Caco-2 (cell line): ENCODE data around the gene PCDH18. TPM values are rescaled to one million over a fixed set of nuclear protein-coding genes. Genes with fewer than 3 reads are reported as not detected.

Experiments
- BruUV-seq: library from RNA; stranded (reverse); fragments of 400-500 nt; replicated peaks from 2 replicates; lab custom pipeline; 2021; lab: Mats Ljungman, UMichigan
- CTCF ChIA-PET: fragments of 300-600 bp; sonication (Branson Sonifier 250); formaldehyde crosslinking; loops from one replicate; lab custom pipeline; 2022; ENCODE audit warnings: antibody characterized with exemption; lab: Charles Lee
- POLR2A ChIA-PET: fragments of 300-600 bp; sonication (Branson Sonifier 250); formaldehyde crosslinking; loops from one replicate; lab custom pipeline; 2022; ENCODE audit warnings: antibody characterized with exemption; lab: Charles Lee
- DNase-seq, 2 experiments: peaks; one replicate each; pipeline versions ENCODE4 v3.0.0 to v3.0.0-alpha.2; 2020 to 2022
- H3K27me3 ChIP-seq: replicated peaks from 2 replicates; pipeline ENCODE4 v1.6.0; 2011; ENCODE audit warnings: low read length; ENCODE audit not compliant: control insufficient read depth, insufficient read depth
- H3K36me3 ChIP-seq: 2 replicates; pipeline ENCODE4 v1.5.1; 2011; ENCODE audit warnings: low read length; ENCODE audit not compliant: control insufficient read depth, insufficient read depth
- H3K4me1 ChIP-seq: fragments of 250-450 bp; sonication (Bioruptor Pico); 2 replicates; pipeline ENCODE4 v1.5.1; 2020; ENCODE audit warnings: mild to moderate bottlenecking
- H3K4me3 ChIP-seq: 2 replicates; pipeline ENCODE4 v1.5.1; 2011; ENCODE audit warnings: low read depth, mild to moderate bottlenecking, control low read depth, low read length
- H3K9me3 ChIP-seq: fragments of 250-450 bp; sonication (Bioruptor Pico); 2 replicates; pipeline ENCODE4 v1.5.1; 2020; ENCODE audit warnings: mild to moderate bottlenecking, moderate library complexity
- H3K27ac Mint-ChIP-seq: one replicate; pipeline ENCODE4 v1.8.0; 2022; ENCODE audit warnings: mixed read lengths; ENCODE audit not compliant: unreplicated experiment
- H3K27me3 Mint-ChIP-seq: one replicate; pipeline ENCODE4 v1.8.0; 2022; ENCODE audit warnings: mixed read lengths; ENCODE audit not compliant: insufficient read depth, unreplicated experiment
- H3K36me3 Mint-ChIP-seq: one replicate; pipeline ENCODE4 v1.8.0; 2022; ENCODE audit warnings: mild to moderate bottlenecking, mixed read lengths; ENCODE audit not compliant: insufficient read depth, unreplicated experiment
- H3K4me1 Mint-ChIP-seq: one replicate; pipeline ENCODE4 v1.8.0; 2022; ENCODE audit warnings: low read depth, mixed read lengths; ENCODE audit not compliant: unreplicated experiment
- H3K4me3 Mint-ChIP-seq: one replicate; pipeline ENCODE4 v1.8.0; 2022; ENCODE audit warnings: mild to moderate bottlenecking, moderate library complexity, mixed read lengths; ENCODE audit not compliant: unreplicated experiment
- H3K9me3 Mint-ChIP-seq: one replicate; pipeline ENCODE4 v1.8.0; 2022; ENCODE audit warnings: mixed read lengths; ENCODE audit not compliant: unreplicated experiment
- intact Hi-C: fragments of 100-400 bp; cut with micrococcal nuclease; formaldehyde crosslinking; loops from one replicate; pipeline ENCODE4 v1.10.0; 2022; ENCODE audit not compliant: unreplicated experiment
- total RNA-seq: library from RNA; stranded (reverse); gene quantifications from 2 replicates; pipeline ENCODE4 v1.2.3, GENCODE V29; 2022
- TF ChIP-seq, protein P1 (sequence below), 2 experiments: fragments of 200-600 bp in 1 of 2; IDR thresholded peaks; 1 replicate in 1 of 2; 2 replicates in 1 of 2; pipeline versions ENCODE4 v1.5.1 to v1.8.0; 2011 to 2022; ENCODE audit warnings: antibody characterized with exemption in 1 of 2, control low read depth in 1 of 2, inconsistent platforms in 1 of 2, low read depth in 1 of 2, low read length in 1 of 2, mild to moderate bottlenecking in 1 of 2, moderate library complexity in 1 of 2; ENCODE audit not compliant: insufficient read depth in 1 of 2, severe bottlenecking in 1 of 2, unreplicated experiment in 1 of 2

The PCDH18 gene
- total RNA-seq, 1 experiment from 2014 or later: 0.29 TPM

DNA sequence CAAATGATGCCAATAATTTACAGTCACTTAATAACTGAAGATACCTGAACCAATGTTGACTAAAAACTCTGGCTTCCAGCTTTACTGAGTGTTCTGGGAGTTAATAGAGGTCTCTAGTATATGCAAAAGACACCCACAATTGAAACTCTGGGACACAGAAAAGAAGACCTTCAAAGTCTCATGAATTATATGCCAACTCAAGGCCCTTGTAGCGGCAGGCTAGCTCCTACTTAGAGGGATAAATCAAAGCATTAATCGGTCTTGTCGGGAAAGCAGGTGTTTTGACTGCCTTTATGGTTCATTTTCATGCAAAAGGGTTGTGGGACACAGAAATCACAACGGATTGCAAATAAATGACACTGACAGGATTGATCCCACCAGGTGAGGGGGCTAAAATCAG is 55.9 kb downstream of the PCDH18 start:
- intact Hi-C loops: no loop called here
- H3K4me1 Mint-ChIP-seq: no peaks in the 10 kb centered on the region
- BruUV-seq: no TSS peak
- ChIA-PET CTCF (no interaction called here), POLR2A (no interaction called here)
- DNase-seq: no peak
- no peaks in the 10 kb centered on the region for H3K36me3 Mint-ChIP-seq
- H3K4me3 Mint-ChIP-seq: no peak overlapping the region
- TF ChIP-seq, protein P1, sequence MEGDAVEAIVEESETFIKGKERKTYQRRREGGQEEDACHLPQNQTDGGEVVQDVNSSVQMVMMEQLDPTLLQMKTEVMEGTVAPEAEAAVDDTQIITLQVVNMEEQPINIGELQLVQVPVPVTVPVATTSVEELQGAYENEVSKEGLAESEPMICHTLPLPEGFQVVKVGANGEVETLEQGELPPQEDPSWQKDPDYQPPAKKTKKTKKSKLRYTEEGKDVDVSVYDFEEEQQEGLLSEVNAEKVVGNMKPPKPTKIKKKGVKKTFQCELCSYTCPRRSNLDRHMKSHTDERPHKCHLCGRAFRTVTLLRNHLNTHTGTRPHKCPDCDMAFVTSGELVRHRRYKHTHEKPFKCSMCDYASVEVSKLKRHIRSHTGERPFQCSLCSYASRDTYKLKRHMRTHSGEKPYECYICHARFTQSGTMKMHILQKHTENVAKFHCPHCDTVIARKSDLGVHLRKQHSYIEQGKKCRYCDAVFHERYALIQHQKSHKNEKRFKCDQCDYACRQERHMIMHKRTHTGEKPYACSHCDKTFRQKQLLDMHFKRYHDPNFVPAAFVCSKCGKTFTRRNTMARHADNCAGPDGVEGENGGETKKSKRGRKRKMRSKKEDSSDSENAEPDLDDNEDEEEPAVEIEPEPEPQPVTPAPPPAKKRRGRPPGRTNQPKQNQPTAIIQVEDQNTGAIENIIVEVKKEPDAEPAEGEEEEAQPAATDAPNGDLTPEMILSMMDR (IDR thresholded peaks at IDR 0.05; ENCODE audit: insufficient read depth in 1 of 2, low read depth in 1 of 2, low read length in 1 of 2, severe bottlenecking in 1 of 2, unreplicated experiment in 1 of 2): no peak
- Histone ChIP-seq H3K4me3 (no peak overlapping the region), H3K4me1 (no peaks in the 10 kb centered on the region), H3K9me3 (no peaks in the 10 kb centered on the region), H3K27me3 (no peaks in the 10 kb centered on the region), H3K36me3 (no peaks in the 10 kb centered on the region)
- H3K27ac Mint-ChIP-seq: no peak overlapping the region
- H3K27me3 Mint-ChIP-seq: no peaks in the 10 kb centered on the region
- peaks cover 10% of the 10 kb centered on the region for H3K9me3 Mint-ChIP-seq

DNA sequence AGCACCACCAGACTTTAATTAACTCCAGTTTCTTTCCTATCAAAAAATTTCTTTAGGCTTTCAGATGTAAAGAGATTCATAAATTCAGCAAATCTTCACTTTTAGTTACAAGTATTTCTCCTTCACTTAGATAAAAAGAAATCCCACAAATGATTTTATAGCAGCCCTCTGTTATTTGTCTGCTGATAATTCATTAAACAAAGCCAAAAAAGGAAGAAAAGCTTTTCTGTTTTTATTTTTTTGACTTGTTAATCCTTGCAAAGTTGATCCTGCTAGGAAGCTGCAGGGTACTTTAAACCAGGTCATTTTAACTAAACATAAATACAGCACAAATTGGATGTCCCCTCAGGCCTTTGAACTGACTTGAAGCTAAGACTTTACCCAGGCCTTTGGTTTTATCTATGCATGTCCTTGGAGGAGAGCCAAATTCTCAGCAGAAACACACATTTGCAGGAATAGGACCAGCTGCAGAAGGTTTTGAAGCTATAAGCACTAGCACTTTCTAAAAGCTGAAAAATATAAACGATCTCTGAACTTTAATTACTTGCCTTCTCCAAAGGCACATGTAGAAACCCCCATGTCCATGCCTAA is 57.5 kb downstream of the PCDH18 start:
- Mint-ChIP-seq H3K36me3 (no peaks in the 10 kb centered on the region), H3K4me3 (no peak overlapping the region), H3K4me1 (no peaks in the 10 kb centered on the region), H3K27me3 (no peaks in the 10 kb centered on the region), H3K27ac (no peak overlapping the region), H3K9me3 (peaks cover 10% of the 10 kb centered on the region)
- H3K4me1 ChIP-seq: no peaks in the 10 kb centered on the region
- H3K36me3 ChIP-seq: no peaks in the 10 kb centered on the region
- no peaks in the 10 kb centered on the region for H3K27me3 ChIP-seq
- H3K4me3 ChIP-seq: no peak overlapping the region
- BruUV-seq: no TSS peak
- no peak for DNase-seq
- CTCF ChIA-PET: no interaction called here
- POLR2A ChIA-PET: no interaction called here
- H3K9me3 ChIP-seq: no peaks in the 10 kb centered on the region
- TF ChIP-seq, protein P1 (IDR thresholded peaks at IDR 0.05; ENCODE audit: insufficient read depth in 1 of 2, low read depth in 1 of 2, low read length in 1 of 2, severe bottlenecking in 1 of 2, unreplicated experiment in 1 of 2): no peak
- intact Hi-C loops: no loop called here

DNA sequence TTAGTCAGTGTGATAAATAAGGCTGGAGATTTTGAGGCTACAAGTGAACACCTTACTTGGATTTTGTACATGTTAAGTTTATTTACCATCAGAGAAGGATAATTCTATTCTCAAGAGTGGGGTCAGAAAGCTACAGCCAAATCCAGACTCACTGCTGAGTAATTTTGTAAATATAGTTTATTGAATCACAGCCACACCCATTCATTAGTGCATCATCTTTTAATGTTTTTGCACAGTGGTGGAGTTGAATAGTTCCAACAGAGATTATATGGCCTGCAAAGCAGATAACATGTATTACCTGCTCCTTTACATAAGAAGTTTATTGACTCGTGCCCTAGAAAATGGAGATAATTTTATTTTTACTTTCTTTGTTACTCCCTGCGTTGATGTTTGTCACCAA is 60.4 kb downstream of the PCDH18 start:
- H3K4me1 ChIP-seq: no peaks in the 10 kb centered on the region
- no peaks in the 10 kb centered on the region for H3K36me3 ChIP-seq
- Mint-ChIP-seq H3K27ac (no peak overlapping the region), H3K4me3 (no peak overlapping the region), H3K27me3 (no peaks in the 10 kb centered on the region), H3K9me3 (no peaks in the 10 kb centered on the region), H3K4me1 (no peaks in the 10 kb centered on the region), H3K36me3 (no peaks in the 10 kb centered on the region)
- H3K4me3 ChIP-seq: no peak overlapping the region
- no TSS peak for BruUV-seq
- TF ChIP-seq, protein P1 (IDR thresholded peaks at IDR 0.05; ENCODE audit: insufficient read depth in 1 of 2, low read depth in 1 of 2, low read length in 1 of 2, severe bottlenecking in 1 of 2, unreplicated experiment in 1 of 2): no peak
- CTCF ChIA-PET: no interaction called here
- H3K27me3 ChIP-seq: no peaks in the 10 kb centered on the region
- intact Hi-C loops: no loop called here
- H3K9me3 ChIP-seq: no peaks in the 10 kb centered on the region
- DNase-seq: no peak
- POLR2A ChIA-PET: no interaction called here
